Measurements from ENCODE around the gene A2M.

GRCh38 chr12:9144730-9145106 is 29.0 kb upstream of the A2M start:
- TF ChIP-seq SNIP1 (IDR thresholded peaks at IDR 0.05; ENCODE audit: low read depth) (no peak), JUN (IDR thresholded peaks at IDR 0.05; ENCODE audit: borderline replicate concordance, low read depth, low read length) (no peak), JUN (CRISPR knock-in tag; IDR thresholded peaks at IDR 0.05; ENCODE audit: borderline replicate concordance) (no peak), ZNF609 (CRISPR knock-in tag; IDR thresholded peaks at IDR 0.05; ENCODE audit: borderline replicate concordance) (no peak), EP300 (IDR thresholded peaks at IDR 0.05; ENCODE audit: low read length) (no peak), CHAMP1 (IDR thresholded peaks at IDR 0.05) (no peak), ETV6 (IDR thresholded peaks at IDR 0.05; ENCODE audit: borderline replicate concordance in 1 of 2, low read depth in 2 of 2, low read length in 1 of 2) (no peak), ETV6 (CRISPR knock-in tag; IDR thresholded peaks at IDR 0.05; ENCODE audit: borderline replicate concordance) (no peak), CREB1 (IDR thresholded peaks at IDR 0.05) (no peak), CREB1 (CRISPR knock-in tag; IDR thresholded peaks at IDR 0.05) (no peak), MCM3 (IDR thresholded peaks at IDR 0.05) (no peak), POLR2AphosphoS5 (IDR thresholded peaks at IDR 0.05; ENCODE audit: control insufficient read depth, insufficient read depth, low read depth, low read length) (no peak), ELF4 (CRISPR knock-in tag; IDR thresholded peaks at IDR 0.05) (no peak), JUND (IDR thresholded peaks at IDR 0.05; ENCODE audit: borderline replicate concordance, low read depth, low read length) (no peak), JUND (tag; IDR thresholded peaks at IDR 0.05; ENCODE audit: borderline replicate concordance, low read depth, low read length) (no peak), SRSF9 (IDR thresholded peaks at IDR 0.05; ENCODE audit: borderline replicate concordance, low read depth, low read length) (no peak), KDM1A (IDR thresholded peaks at IDR 0.05) (no peak)

Measured in K562 (cell line).